GM12872 (cell line): ENCODE data around the gene RNF144A.

Source experiments
- CTCF ChIP-seq: IDR thresholded peaks from 3 replicates; pipeline ENCODE4 v1.5.1; 2011; ENCODE audit warnings: low read depth, mild to moderate bottlenecking, low read length, moderate library complexity; ENCODE audit not compliant: insufficient read depth

Gene RNF144A

GRCh38 chr2:6939071-6939470, 21.9 kb downstream of the RNF144A start:
- no peak for TF ChIP-seq CTCF

GRCh38 chr2:6940820-6941219, 23.6 kb downstream of the RNF144A start:
- TF ChIP-seq CTCF = no peak

GRCh38 chr2:6941299-6942046, 24.3 kb downstream of the RNF144A start:
- TF ChIP-seq CTCF = no peak

GRCh38 chr2:6942848-6943247, 25.6 kb downstream of the RNF144A start:
- no peak for TF ChIP-seq CTCF

GRCh38 chr2:6943523-6943922, 26.3 kb downstream of the RNF144A start:
- TF ChIP-seq CTCF = no peak

- TF ChIP-seq CTCF = no peak
These were observed 26.8 kb downstream of the RNF144A start for GRCh38 chr2:6943971-6944370.

GRCh38 chr2:6944555-6944954, 27.3 kb downstream of the RNF144A start:
- TF ChIP-seq CTCF = no peak
